A673 (cell line): Measurements from ENCODE around the gene CGN. TPM values are rescaled to one million over a fixed set of nuclear protein-coding genes. Genes with fewer than 3 reads are reported as not detected.
A peak's percentile ranks its signal among the peaks of the same experiment; 100 is the strongest.

ENCODE experiments used
- BruUV-seq: library from RNA; stranded (reverse); fragments of 400-500 nt; replicated peaks from 2 replicates; lab custom pipeline; 2021; lab: Mats Ljungman, UMichigan
- CTCF ChIA-PET: fragments of 300-600 bp; sonication (Branson Sonifier 250); formaldehyde crosslinking; loops from one replicate; lab custom pipeline; 2022; ENCODE audit warnings: antibody characterized with exemption; lab: Charles Lee
- POLR2A ChIA-PET: fragments of 300-600 bp; sonication (Branson Sonifier 250); formaldehyde crosslinking; loops from one replicate; lab custom pipeline; 2022; ENCODE audit warnings: antibody characterized with exemption; ENCODE audit not compliant: low non-redundant PET; lab: Charles Lee
- DNase-seq: peaks from one replicate; pipeline ENCODE4 v3.0.0-alpha.2; 2015; ENCODE audit warnings: low spot score
- H3K27ac ChIP-seq: fragments of 200-600 bp; sonication (generic); 2 replicates; pipeline ENCODE4 v1.5.1; 2016; ENCODE audit warnings: mixed run types, low read depth, mild to moderate bottlenecking, mixed read lengths, antibody characterized with exemption, low read length; ENCODE audit not compliant: poor library complexity, severe bottlenecking
- H3K27me3 ChIP-seq: fragments of 200-600 bp; sonication (generic); replicated peaks from 2 replicates; pipeline ENCODE4 v1.6.1; 2017; ENCODE audit warnings: mixed run types, low read depth, mild to moderate bottlenecking, mixed read lengths, antibody characterized with exemption, low read length; ENCODE audit not compliant: insufficient read depth, poor library complexity
- H3K36me3 ChIP-seq: fragments of 200-600 bp; sonication (generic); 2 replicates; pipeline ENCODE4 v1.6.1; 2016; ENCODE audit warnings: mixed run types, mild to moderate bottlenecking, mixed read lengths, antibody characterized with exemption, low read length; ENCODE audit not compliant: insufficient read depth, poor library complexity, severe bottlenecking
- H3K4me1 ChIP-seq: fragments of 200-600 bp; sonication (generic); 2 replicates; pipeline ENCODE4 v1.6.1; 2017; ENCODE audit warnings: mixed run types, mild to moderate bottlenecking, mixed read lengths, antibody characterized with exemption, low read length; ENCODE audit not compliant: insufficient read depth, poor library complexity, severe bottlenecking
- H3K4me3 ChIP-seq: fragments of 200-600 bp; sonication (generic); 2 replicates; pipeline ENCODE4 v1.5.1; 2016; ENCODE audit warnings: low read depth, mixed run types, mild to moderate bottlenecking, mixed read lengths, low read length; ENCODE audit not compliant: poor library complexity, severe bottlenecking
- H3K9me3 ChIP-seq: fragments of 200-600 bp; sonication (generic); 2 replicates; pipeline ENCODE4 v1.6.1; 2016; ENCODE audit warnings: mixed run types, low read depth, mild to moderate bottlenecking, mixed read lengths, antibody characterized with exemption, low read length; ENCODE audit not compliant: poor library complexity, severe bottlenecking
- CTCF ChIP-seq: fragments of 300-800, 200-600 bp; sonication (generic); conservative IDR thresholded peaks from 2 replicates; pipeline ENCODE4 v1.5.1; 2017; ENCODE audit warnings: low read depth, mild to moderate bottlenecking, antibody characterized with exemption, low read length, moderate library complexity, mixed read lengths
- EZH2 ChIP-seq: fragments of 200-600 bp; sonication (generic); IDR thresholded peaks from 2 replicates; pipeline ENCODE4 v1.6.1; 2017; ENCODE audit warnings: borderline replicate concordance, low read depth, mild to moderate bottlenecking, mixed read lengths, antibody characterized with exemption, low read length; ENCODE audit not compliant: poor library complexity, severe bottlenecking
- intact Hi-C: fragments of 100-400 bp; cut with micrococcal nuclease; formaldehyde crosslinking; loops from one replicate; pipeline ENCODE4 v1.10.0; 2022; ENCODE audit not compliant: unreplicated experiment
- total RNA-seq: library from RNA; stranded (reverse); gene quantifications from 2 replicates; pipeline ENCODE4 v1.2.3, GENCODE V29; 2021

CGN gene
- total RNA-seq, 1 experiment from 2014 or later: 2.6 TPM

- DNase-seq: no peak
- Histone ChIP-seq H3K9me3 (no peaks in the 10 kb centered on the region), H3K36me3 (no peaks in the 10 kb centered on the region), H3K27ac (no peak overlapping the region), H3K27me3 (no peaks in the 10 kb centered on the region), H3K4me1 (peaks cover 27% of the 10 kb centered on the region), H3K4me3 (no peak overlapping the region)
- TF ChIP-seq EZH2 (no peak), CTCF (no peak)
- POLR2A ChIA-PET: no interaction called here
- BruUV-seq: no TSS peak
- intact Hi-C loops: no loop called here
- CTCF ChIA-PET: no interaction called here
Measured at GRCh38 chr1:151541752-151542151, 30.6 kb downstream of the CGN start.

GRCh38 chr1:151542710-151543129 is 31.5 kb downstream of the CGN start:
- intact Hi-C loops: no loop called here
- CTCF ChIA-PET: no interaction called here

GRCh38 chr1:151545542-151545941 is 34.4 kb downstream of the CGN start:
- no TSS peak for BruUV-seq
- no peaks in the 10 kb centered on the region for H3K9me3 ChIP-seq
- no peak for DNase-seq
- intact Hi-C loops: no loop called here
- peaks cover 19% of the 10 kb centered on the region for H3K4me1 ChIP-seq
- POLR2A ChIA-PET: no interaction called here
- TF ChIP-seq CTCF (no peak), EZH2 (no peak)
- no peak overlapping the region for H3K27ac ChIP-seq
- no peak overlapping the region for H3K4me3 ChIP-seq
- no peaks in the 10 kb centered on the region for H3K27me3 ChIP-seq
- CTCF ChIA-PET: no interaction called here
- H3K36me3 ChIP-seq: no peaks in the 10 kb centered on the region

More at GRCh38 chr1:151542710-151543129, 31.5 kb downstream of the CGN start:
- POLR2A ChIA-PET: no interaction called here
- Histone ChIP-seq H3K36me3 (no peaks in the 10 kb centered on the region), H3K9me3 (no peaks in the 10 kb centered on the region), H3K27ac (no peak overlapping the region), H3K27me3 (no peaks in the 10 kb centered on the region), H3K4me1 (peaks cover 30% of the 10 kb centered on the region), H3K4me3 (no peak overlapping the region)
- BruUV-seq: no TSS peak
- peak; percentile 64 for DNase-seq
- TF ChIP-seq EZH2: no peak
- no peak for TF ChIP-seq CTCF
